ENCODE measurements around the gene AKT2. TPM values are rescaled to one million over a fixed set of nuclear protein-coding genes. Genes with fewer than 3 reads are reported as not detected.
A peak's percentile ranks its signal among the peaks of the same experiment; 100 is the strongest.

Gene AKT2
- total and polyA plus RNA-seq, 2 of the 8 experiments (the other 6 are each of a cell fraction or from before 2014, with no cell fraction given): 151 to 183 TPM

DNA sequence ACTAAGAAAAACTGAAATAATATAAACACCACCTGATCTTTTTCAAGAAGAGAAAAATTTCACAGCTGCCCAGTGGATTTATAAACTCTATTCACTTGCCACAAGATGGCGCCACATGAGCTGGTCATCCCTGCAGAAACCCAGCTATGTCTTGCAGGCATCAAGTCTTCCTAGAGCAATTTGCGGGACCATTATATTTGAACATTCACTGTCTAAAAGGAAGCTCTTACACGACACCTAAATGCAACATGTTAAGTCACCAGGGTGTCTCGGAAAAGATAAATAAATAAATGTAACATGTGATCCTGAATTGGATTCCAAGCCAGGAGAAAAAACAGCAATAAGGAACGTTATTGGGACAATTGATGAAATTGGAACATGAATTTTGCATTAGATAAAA lies 20.3 kb upstream of the AKT2 start:
- 36% methylated on average over 5 of the region's 5 CpGs; no CpG with 5 or more reads in 1 of the 2 experiments for WGBS, 2 experiments (ENCODE audit: extremely low coverage in 1 of 2, insufficient coverage in 1 of 2, insufficient read length in 1 of 2, insufficient replicate concordance in 2 of 2, low coverage in 1 of 2, low lambda C conversion rate in 2 of 2, missing lambda C conversion rate in 1 of 2)
- CTCF ChIA-PET (ENCODE audit: partially characterized antibody): interaction anchor here (0.6 to 2.3 kb wide), 42 partner anchors 9 to 706 kb away, joined by 3 to 14 read pairs (median 4); partner anchors contain the start of genes PRX and SERTAD1
- peak; percentile 88 to 90 for TF ChIP-seq RAD21 (IDR thresholded peaks at IDR 0.05 in 1 of 2, conservative IDR thresholded peaks at IDR 0.05 in 1 of 2; ENCODE audit: low read depth in 2 of 2, low read length in 2 of 2)
- TF ChIP-seq RXRA (IDR thresholded peaks at IDR 0.05; ENCODE audit: insufficient read depth, low read depth, low read length): no peak
- TF ChIP-seq CBX5 (IDR thresholded peaks at IDR 0.05; ENCODE audit: low read depth, low read length): no peak
- TF ChIP-seq, protein P1, sequence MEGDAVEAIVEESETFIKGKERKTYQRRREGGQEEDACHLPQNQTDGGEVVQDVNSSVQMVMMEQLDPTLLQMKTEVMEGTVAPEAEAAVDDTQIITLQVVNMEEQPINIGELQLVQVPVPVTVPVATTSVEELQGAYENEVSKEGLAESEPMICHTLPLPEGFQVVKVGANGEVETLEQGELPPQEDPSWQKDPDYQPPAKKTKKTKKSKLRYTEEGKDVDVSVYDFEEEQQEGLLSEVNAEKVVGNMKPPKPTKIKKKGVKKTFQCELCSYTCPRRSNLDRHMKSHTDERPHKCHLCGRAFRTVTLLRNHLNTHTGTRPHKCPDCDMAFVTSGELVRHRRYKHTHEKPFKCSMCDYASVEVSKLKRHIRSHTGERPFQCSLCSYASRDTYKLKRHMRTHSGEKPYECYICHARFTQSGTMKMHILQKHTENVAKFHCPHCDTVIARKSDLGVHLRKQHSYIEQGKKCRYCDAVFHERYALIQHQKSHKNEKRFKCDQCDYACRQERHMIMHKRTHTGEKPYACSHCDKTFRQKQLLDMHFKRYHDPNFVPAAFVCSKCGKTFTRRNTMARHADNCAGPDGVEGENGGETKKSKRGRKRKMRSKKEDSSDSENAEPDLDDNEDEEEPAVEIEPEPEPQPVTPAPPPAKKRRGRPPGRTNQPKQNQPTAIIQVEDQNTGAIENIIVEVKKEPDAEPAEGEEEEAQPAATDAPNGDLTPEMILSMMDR (IDR thresholded peaks at IDR 0.05; ENCODE audit: control extremely low read depth in 1 of 3, insufficient read depth in 1 of 3, low read depth in 1 of 3, low read length in 3 of 3): peak; percentile 52 to 79 (median 67)

More for the DNA sequence above, 20.3 kb upstream of the AKT2 start:
- Histone ChIP-seq H3K18ac (ENCODE audit: extremely low read depth, low read length) (no peak overlapping the region), H3K27me3 (replicated peaks in 1 of 4; ENCODE audit: control insufficient read depth in 3 of 4, extremely low read depth in 1 of 4, insufficient read depth in 3 of 4, low read length in 3 of 4) (no peaks in the 10 kb centered on the region), H4K5ac (ENCODE audit: insufficient read length, low read depth, low read length) (no peak overlapping the region), H4K8ac (ENCODE audit: extremely low read depth, insufficient read depth, low read length) (no peak overlapping the region), H3K4me3 (ENCODE audit: extremely low read depth in 1 of 4, insufficient read depth in 2 of 4, low read depth in 3 of 4, low read length in 4 of 4) (no peak overlapping the region), H3K23me2 (ENCODE audit: low read depth, low read length) (no peaks in the 10 kb centered on the region), H2BK12ac (ENCODE audit: low read depth, low read length) (no peak overlapping the region), H3K4ac (replicated peaks; ENCODE audit: insufficient read length, low read depth, low read length) (no peak overlapping the region), H3K79me1 (ENCODE audit: low read depth, low read length) (no peaks in the 10 kb centered on the region), H2BK20ac (ENCODE audit: low read length) (no peak overlapping the region), H3K4me1 (replicated peaks in 1 of 4; ENCODE audit: control insufficient read depth in 3 of 4, insufficient read depth in 4 of 4, low read length in 3 of 4) (no peaks in the 10 kb centered on the region; a peak in 1 of 7 replicates), H3K4me2 (ENCODE audit: insufficient read depth in 1 of 2, low read depth in 2 of 2, low read length in 2 of 2) (no peak overlapping the region), H3K27ac (ENCODE audit: low read depth, low read length) (no peak overlapping the region), H4K91ac (replicated peaks; ENCODE audit: insufficient read length, low read length) (no peak overlapping the region), H2BK5ac (ENCODE audit: low read depth, low read length) (no peak overlapping the region), H3K79me2 (ENCODE audit: control insufficient read depth in 1 of 2, insufficient read depth in 2 of 2, low read length in 2 of 2) (no peaks in the 10 kb centered on the region), H2BK15ac (ENCODE audit: low read length) (no peak overlapping the region), H2AK5ac (ENCODE audit: low read depth, low read length) (no peak overlapping the region), H3K56ac (replicated peaks; ENCODE audit: insufficient read length, low read depth, low read length) (no peak overlapping the region), H3K9me3 (ENCODE audit: insufficient read depth in 2 of 2, low read depth in 1 of 2, low read length in 1 of 2) (no peaks in the 10 kb centered on the region), H4K20me1 (replicated peaks in 1 of 2; ENCODE audit: control insufficient read depth in 1 of 2, insufficient read depth in 2 of 2, low read length in 2 of 2) (no peaks in the 10 kb centered on the region), H2BK120ac (replicated peaks; ENCODE audit: low read depth, low read length) (no peak overlapping the region), H2AFZ (ENCODE audit: low read length) (no peak overlapping the region), H3K14ac (ENCODE audit: insufficient read length) (no peak overlapping the region), H3K36me3 (ENCODE audit: control insufficient read depth in 2 of 4, insufficient read depth in 4 of 4, low read length in 3 of 4) (no peaks in the 10 kb centered on the region), H3K23ac (ENCODE audit: insufficient read length) (no peak overlapping the region), H3K9ac (replicated peaks in 1 of 4; ENCODE audit: extremely low read depth in 1 of 4, low read depth in 3 of 4, low read length in 3 of 4) (no peak overlapping the region)
- FAIRE-seq: peak; percentile 68
- POLR2A ChIA-PET (ENCODE audit: partially characterized antibody): interaction anchor here (0.6 to 1.4 kb wide), 5 partner anchors 8 to 128 kb away, joined by 3 to 6 read pairs (median 3); no protein-coding TSS in a partner anchor
- peak in 1 of 2 experiments; percentile 66 for DNase-seq (ENCODE audit: low read depth in 1 of 2, low spot score in 2 of 2)

Data from H1 (cell line).